Measurements from ENCODE around the gene FAAH.

FAAH gene

DNA sequence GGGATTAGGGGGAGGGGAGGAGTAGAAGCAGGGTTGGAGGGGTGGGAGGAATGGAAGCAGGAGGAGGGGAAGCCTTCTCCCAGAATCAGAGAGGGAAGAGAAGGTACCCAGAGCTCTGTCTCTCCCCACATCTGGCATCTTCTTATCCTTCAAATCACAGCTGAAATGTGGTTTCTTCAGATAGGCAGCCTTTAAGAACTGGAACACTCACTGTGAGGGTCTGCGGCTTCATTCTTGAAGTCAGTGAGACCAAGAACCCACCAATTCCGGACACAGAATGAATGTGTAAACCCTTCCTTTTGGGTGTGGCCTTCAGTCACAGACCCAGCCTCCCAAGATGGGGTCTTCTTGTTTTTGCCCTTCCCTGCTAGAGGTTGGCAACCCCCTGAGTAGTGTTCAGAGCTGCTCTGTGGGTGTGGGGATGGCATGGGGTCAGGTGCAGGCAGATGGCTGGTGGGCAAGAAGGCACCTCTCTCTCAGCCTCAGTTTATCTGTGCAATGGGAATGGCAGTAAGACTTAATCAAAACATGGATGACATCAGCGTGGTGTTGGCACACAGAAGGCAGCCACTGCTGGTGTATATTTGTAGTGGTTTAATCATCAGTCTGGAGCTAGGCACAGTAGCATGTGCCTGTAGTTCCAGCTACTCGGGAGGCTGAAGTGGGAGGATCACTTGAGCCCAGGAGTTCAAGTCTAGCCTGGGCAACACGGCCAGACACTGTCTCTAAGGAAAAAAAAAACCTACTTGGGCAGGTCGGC lies 7.2 kb downstream of the FAAH start:
- DNase-seq, result no peak

DNA sequence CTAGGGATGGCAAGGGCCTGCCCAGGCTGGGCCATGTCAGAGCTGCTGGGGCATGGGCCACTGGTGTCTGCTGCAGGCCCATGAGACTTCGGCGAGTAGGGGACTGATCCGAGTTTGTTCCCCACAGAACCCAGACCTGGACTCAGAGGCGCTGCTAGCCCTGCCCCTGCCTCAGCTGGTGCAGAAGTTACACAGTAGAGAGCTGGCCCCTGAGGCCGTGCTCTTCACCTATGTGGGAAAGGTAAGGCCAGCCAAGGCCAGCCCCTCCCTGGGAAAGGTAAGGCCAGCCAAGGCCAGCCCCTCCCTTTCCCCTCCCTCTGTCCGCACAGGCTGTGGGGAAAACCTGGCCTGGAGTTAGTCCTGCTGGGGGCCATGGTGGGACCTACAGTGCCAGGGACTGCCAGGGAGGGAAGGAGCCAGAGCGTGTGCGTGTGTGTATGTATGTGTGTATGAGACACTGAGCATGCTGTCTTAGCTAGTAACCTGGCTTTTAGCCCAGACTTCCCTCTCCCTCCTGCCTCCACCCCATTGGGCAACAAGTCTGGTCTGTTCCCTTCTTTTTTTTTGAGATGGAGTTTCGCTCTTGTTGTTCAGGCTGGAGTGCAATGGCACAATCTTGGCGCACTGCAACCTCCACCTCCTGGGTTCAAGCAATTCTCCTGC lies 8.0 kb downstream of the FAAH start:
- DNase-seq, result no peak

DNA sequence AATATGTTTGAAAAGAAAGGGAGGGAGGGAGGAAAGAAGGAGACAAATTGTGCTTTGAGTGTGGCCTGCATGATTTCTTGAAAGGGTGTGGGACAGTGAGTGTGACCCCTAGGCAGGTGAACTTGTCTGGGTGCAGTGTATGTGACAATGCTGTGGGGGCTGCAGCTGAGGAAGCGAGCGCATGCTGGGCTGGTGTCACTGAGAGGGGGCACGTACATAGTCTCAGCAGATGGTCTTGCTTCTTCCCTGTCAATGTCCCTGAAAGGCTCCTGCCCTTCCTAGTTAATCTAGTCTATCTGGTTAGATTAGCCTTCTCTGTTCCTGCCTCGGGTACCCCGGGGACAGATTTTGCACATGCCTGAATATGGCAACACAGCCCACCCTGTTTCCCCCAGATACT lies 9.8 kb downstream of the FAAH start:
- no peak for DNase-seq

DNA sequence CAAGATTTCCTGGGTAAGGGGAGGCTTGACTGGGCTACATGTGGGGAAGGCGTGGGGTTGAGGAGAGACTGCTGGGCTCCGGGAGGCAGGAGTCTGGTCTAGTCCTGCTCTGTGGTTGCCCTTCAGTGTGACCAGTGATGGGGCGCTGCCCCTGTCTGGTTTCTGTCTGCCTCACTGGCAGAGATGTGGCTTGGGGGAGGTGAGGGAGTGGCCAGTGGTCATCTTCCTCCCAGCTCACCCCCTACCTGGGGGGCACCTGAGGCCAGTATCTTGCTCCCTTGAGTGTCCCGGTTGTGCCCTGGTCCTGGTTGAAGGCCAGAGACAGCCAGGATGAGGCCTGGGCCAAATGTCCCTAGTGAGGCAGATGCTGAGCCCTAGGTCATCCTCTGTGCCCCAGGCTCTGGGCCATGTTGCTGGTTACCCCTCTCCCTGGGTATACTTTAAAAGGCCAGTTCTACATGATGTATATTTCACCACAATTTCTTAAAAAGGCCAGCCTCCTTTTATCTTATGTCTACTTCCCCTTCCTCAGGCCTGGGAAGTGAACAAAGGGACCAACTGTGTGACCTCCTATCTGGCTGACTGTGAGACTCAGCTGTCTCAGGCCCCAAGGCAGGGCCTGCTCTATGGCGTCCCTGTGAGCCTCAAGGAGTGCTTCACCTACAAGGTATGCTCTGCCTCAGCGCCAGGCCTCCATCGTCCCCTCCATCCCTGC lies 10.5 kb downstream of the FAAH start:
- no peak for DNase-seq

DNA sequence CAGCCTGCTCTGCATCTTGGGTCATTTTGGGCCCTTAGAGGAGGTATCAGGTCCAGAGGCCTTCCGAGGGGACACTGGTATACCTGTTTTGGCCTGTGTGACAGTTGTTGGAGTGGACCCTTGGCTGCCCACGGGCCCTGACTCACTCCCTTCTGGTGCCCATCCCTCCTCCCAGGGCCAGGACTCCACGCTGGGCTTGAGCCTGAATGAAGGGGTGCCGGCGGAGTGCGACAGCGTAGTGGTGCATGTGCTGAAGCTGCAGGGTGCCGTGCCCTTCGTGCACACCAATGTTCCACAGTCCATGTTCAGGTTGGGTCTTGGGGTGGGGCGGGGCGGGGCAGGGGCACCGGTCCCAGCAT lies 11.1 kb downstream of the FAAH start:
- no peak for DNase-seq

DNA sequence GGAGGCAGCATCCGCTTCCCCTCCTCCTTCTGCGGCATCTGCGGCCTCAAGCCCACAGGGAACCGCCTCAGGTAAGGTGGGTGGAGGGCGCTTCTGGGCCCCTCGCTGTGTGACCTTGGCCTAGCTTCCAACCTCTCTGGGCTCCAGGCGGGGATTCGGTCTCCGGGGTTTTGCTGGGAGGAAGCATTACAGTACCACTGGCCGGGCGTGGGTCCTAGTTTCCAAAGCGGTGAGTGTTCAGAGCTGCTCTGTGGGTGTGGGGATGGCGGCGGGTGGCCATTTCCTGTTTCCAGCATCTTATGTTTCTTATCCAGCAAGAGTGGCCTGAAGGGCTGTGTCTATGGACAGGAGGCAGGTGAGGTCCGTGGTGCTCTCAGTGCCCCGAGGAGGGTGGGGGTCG lies 11.6 kb downstream of the FAAH start:
- no peak for DNase-seq

DNA sequence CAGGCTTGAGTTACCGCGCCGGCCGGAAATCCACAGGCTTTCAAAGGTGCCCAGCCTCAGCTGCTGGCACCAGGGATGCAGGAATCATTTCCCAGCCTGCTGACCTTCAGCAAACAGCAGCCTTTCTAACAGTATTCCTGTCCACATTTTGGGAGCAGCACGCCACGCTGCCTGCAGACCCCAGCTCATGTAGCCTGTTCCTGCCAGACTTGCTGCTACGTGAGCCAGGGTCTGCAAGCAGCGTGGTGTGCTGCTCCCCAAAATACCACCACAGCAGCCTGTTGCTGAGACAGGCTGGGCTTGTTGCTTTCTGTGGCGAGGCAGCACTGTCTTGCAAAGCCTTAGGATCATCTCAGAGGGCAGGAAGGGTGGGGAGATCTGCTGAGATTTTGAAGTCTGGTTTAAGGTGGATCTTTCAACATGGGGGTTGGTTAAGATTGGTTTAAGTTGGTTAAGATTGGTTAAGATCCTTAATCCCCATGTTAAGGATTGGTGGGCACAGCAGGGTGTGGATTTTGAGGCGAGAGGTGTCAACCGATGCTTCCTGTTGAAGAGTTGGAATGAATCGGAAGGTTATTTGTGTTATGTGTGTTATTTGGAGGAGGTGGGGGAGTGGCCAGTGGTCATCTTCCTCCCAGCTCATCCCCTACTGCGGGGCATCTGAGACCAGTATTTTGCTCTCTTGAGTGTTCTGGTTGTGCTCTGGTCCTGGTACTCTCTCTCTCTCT lies 12.9 kb downstream of the FAAH start:
- DNase-seq, result no peak

DNA sequence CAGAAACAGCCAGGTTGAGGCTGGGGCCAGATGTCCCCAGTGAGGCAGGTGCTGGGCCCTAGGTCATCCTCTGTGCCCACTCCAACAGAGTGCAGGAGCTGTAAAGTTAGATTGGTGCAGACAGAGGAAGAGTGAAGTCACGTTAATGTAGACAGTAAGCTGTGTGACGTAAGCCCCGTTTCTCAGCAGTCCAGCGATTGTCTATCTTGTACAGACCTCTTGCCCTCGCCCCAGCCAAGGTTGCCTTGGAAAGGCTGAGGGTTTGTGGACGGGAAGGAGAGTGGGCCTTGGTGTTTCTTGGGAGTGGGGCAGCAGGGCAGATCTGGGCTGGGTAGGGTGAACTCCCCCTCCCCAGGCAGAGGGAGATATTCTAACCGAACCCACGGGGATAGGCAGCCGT lies 13.5 kb downstream of the FAAH start:
- no peak for DNase-seq

DNA sequence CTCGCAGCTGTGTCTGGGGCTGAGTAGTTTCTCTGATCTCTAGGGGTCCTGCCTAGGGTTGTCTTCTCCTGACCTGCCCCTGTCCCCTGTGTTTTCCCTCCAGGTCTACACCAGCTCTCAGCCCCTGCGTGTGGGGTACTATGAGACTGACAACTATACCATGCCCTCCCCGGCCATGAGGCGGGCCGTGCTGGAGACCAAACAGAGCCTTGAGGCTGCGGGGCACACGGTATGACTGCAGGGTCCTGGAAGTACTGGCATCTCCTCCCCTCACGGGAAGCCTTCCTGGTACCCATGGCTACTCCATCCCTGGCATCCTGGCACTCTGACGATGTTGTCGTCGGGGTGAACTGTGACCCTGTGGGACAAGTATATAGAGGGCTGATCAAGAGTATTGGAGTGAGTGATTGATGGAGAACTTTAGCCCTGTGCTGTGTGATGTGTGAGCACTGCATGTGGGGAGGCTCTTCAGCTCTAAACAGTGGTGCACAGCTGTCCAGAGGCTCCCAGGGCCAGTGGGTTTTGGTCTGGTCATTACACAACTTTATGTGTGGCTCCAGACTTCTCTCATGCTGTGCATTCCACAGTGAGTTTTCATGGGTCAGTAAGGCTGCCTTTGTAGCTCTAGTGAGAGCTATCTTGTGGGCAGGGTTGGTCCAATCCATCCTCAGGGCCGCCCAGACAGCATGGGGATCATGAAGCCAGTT lies 14.4 kb downstream of the FAAH start:
- DNase-seq, result no peak

DNA sequence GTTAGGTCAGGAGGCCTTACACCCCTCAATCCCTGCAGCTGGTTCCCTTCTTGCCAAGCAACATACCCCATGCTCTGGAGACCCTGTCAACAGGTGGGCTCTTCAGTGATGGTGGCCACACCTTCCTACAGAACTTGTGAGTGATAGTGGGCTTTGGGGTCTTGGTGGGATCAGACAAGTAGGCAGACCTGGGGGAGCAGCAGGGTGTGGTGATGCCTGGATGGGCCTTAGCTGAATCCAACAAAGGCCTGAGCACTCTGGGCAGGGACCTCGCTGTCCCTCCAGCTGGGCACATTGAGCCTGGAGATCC lies 14.9 kb downstream of the FAAH start:
- DNase-seq, result no peak

DNA sequence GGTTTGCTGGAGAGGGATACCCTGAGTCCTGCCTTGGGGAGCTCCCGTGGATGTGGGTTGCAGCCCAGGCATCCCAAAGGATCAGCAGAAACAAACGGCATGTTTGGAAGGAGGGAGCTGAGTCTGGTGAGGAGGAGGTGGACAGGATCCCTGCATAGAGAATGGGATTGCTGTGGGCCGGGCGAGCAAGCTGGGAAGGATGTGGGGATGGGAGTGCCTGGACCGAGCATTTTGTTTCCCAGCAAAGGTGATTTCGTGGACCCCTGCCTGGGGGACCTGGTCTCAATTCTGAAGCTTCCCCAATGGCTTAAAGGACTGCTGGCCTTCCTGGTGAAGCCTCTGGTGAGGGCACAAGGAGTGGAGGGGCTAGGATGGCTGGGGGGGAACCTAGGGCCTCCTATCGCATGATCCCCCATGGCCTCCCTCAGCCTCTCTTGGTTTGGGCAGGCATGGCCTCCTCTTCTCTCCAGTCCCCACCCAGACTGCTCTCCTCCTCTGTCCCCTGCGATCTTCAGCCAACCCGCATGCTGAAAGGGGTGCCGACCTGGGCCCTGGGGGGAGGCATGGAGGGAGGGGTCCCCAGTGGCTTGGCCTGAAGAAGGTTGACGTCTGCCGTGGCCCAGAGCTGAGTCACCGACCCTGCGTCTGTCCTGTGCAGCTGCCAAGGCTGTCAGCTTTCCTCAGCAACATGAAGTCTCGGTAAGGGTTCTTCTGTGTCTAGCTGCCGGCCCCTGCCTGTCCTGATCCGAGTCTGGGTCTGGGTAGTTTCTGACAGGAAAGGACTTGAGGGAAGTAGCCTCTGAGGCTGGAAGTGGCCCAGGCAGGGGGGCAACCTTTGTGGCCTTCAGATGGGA lies 16.3 kb downstream of the FAAH start:
- DNase-seq, result no peak

DNA sequence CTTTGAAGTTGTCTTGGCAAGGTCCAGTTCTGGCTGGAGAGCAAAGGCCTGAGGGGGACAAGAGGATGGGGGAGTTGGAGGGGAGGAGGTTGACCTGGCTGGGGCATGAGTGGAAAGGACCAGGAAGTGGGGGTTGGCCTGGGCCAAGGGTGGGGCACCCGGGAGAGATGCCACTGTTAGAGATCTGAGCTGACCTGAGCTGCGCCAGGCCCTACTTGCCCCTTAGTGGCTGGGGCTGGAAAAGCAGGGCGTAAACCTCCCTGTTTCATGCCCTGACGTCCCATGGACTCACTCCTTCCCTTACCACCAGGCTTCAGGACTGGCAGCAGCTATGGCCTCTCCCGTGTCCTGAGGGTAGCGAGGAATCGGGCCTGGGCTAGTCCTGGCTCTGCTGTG lies 16.9 kb downstream of the FAAH start:
- DNase-seq, result no peak

DNA sequence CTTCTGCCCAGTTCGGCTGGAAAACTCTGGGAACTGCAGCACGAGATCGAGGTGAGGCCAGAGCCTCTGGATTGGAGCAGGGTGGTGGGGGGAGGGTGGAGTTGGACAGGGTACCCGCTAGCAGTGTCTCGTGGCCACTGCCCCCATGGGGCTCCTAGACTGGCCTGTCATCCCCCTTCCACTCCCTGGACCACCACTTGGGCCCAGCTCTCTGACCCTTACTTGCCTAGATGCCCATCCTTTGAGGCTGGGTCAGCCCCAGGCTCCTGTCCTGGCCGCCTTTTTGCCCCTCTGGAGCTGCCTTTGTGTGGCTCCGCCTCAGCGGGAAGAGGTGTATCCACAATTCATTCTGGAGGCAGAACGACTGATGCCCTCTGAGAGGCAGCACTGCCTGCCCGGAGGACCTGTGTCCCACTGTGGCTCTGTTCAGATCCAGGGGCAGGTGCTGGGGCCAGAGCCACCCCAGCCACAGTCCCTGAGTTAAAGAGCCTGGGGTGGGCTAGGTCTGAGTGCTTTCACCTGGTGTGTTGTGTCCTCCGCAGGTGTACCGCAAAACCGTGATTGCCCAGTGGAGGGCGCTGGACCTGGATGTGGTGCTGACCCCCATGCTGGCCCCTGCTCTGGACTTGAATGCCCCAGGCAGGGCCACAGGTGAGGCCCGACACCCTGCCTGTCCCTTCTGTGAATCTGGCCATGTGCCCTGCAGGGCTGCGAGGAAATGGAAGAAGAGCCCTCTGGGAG lies 17.7 kb downstream of the FAAH start:
- DNase-seq, result peak; percentile 20

DNA sequence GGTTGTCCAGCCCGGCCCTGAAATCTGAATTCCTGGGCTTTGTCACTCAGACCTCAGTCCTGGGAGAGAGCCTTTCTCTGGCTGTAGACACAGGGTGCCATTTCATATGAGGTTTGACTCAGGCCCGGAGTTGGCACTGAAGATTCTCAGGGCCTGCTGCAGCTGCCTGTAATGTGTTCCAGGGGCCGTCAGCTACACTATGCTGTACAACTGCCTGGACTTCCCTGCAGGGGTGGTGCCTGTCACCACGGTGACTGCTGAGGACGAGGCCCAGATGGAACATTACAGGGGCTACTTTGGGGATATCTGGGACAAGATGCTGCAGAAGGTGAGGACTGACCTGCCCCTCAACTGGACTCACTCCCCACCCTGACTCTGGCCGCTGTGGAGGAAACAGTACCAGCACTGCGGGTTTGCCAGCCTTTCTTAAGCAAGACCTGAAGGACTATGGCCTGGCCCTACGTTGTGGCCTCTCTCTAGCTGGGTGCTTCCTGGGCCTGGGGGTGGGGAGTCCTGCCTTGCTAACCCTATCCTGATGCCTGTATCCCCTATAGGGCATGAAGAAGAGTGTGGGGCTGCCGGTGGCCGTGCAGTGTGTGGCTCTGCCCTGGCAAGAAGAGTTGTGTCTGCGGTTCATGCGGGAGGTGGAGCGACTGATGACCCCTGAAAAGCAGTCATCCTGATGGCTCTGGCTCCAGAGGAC lies 18.9 kb downstream of the FAAH start:
- no peak for DNase-seq

DNA sequence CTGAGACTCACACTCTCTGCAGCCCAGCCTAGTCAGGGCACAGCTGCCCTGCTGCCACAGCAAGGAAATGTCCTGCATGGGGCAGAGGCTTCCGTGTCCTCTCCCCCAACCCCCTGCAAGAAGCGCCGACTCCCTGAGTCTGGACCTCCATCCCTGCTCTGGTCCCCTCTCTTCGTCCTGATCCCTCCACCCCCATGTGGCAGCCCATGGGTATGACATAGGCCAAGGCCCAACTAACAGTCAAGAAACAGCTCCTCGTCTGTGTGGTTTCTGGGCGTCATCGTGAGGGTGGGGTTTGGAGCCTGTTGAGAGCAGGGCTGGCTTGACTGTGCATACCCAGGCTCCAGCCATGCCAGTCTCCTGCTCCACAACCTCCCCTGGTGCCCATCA lies 19.5 kb downstream of the FAAH start:
- DNase-seq, result peak; percentile 50

DNA sequence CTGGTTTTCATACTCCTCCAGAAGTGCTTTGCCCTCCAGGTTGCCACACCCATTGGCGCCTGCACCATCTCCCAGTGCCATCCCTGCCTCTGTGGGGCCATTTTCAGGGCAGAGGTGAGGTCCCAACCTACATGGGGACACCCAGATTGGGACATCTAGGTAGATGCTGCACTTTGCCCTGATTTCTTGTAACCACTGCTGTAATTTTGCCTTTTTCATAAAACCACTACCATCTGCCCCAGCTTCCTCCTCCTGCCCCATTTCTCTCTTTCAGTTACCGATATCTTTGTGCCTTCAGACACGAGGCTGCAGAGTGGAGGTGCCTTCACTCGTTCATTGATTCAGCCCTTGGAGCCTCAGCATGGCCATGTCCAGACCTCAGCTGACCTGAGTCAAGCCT lies 21.4 kb downstream of the FAAH start:
- DNase-seq, result no peak

DNA sequence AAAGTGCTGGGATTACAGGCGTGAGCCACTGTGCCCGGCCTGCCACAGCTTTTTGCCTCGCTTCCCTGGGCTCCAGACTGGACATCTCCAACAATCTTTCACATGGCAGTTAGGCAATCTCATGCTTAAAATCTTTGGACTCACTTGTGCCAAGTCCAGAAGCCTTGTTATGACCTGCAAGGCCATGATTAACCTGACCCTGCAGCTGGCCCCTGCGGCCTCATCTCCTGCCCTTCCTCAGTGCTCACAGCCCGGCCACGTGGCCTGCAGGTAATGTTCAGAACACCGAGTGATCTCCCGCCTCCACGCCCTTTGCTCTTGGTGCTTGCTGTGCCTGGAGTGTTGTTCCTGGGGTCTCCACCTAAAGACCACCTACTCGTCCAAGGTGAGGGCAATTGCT lies 24.9 kb downstream of the FAAH start:
- no peak for DNase-seq

DNA sequence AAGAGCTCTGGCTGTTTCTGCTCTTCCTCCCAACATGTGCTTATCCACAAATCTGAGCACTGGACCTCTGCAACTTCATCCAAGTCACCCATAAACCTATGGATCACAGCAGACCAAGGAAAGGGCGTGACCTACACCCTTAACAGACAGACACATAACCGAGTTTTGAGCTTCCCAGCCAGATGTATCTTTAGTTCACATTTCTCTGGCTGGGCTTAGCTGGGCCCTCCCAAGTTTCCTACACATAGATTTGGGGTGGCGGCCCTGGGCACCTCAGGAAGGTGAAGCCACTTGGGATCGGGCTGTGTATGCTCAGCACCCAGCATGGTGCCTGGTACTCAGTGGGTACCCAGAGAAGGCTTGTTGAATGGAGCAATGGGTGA lies 26.4 kb downstream of the FAAH start:
- no peak for DNase-seq

DNA sequence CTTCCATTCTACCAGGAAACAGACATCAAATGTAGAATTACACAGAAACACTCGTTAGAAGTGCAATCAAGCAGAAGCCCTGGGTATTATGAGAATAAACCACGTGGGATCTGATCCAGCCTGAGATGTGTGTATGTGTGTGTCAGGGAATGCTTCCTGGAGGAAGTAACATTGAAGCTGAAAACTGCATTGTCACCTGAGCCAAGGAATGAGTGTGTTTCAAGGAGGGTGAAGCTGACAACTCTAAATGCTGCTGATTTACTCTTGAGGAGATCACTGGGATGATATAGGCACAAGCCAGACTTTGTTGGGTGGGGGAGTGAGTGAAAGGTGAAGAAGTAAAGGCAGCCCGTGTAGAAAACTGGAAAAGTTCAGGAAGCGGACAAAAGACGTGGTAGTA lies 27.6 kb downstream of the FAAH start:
- no peak for DNase-seq

DNA sequence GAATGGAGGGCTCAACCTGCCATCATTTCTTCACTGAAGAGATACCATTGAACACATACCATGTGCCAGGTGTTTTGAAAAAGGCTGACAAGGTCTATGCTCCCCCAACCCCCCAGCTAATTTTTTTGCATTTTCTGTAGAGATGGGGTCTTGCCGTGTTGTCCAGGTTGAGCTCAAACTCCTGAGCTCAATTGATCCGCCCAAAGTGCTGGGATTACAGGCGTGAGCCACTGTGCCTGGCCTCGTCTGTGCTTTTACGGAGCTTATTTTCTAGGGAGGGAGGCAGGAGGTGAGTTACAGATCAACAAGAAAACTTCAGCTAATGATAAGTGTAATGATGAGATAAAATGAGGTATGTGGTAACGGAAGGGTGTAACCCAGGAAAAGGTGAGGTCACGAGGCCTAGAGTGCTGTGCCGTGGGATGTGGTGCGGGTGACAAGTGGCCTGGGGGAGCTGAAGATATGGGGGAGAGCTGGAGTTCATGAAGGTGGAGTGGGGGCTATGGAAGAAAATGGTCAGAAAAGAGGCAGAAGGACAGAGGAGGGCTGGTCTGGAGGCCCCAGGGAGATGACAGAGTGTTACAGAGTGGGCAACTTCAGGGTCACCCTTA lies 28.2 kb downstream of the FAAH start:
- no peak for DNase-seq

Measured in activated naive CD4-positive, alpha-beta T cell treated with Interleukin-2 at 50 U/mL for 16 hours (primary cell).